Liver (tissue), 9 donors: ENCODE measurements around the gene TWIST1. TPM values are rescaled to one million over a fixed set of nuclear protein-coding genes. Genes with fewer than 3 reads are reported as not detected.

ENCODE experiments used
- DNase-seq: peaks from one replicate; pipeline ENCODE4 v3.0.0-alpha.2; 2017; ENCODE audit warnings: low spot score
- H3K27ac ChIP-seq, 2 donors: one replicate each; pipeline ENCODE4 v1.7.0; 2013; ENCODE audit warnings: inconsistent platforms in 2 of 2, low read length in 2 of 2, control low read depth in 1 of 2, low read depth in 1 of 2, mild to moderate bottlenecking in 1 of 2
- H3K27me3 ChIP-seq, 4 donors: one replicate each; pipeline versions ENCODE4 v1.6.1 to v1.7.0; 2013; ENCODE audit warnings: low read length in 3 of 4, inconsistent platforms in 1 of 4, mild to moderate bottlenecking in 1 of 4, moderate library complexity in 1 of 4; ENCODE audit not compliant: control insufficient read depth in 4 of 4, insufficient read depth in 4 of 4
- H3K36me3 ChIP-seq, 4 donors: one replicate each; pipeline versions ENCODE4 v1.6.1 to v1.7.0; 2013; ENCODE audit warnings: low read length in 3 of 4, mild to moderate bottlenecking in 3 of 4, low read depth in 1 of 4, moderate library complexity in 1 of 4; ENCODE audit not compliant: control insufficient read depth in 4 of 4, insufficient read depth in 3 of 4
- H3K4me1 ChIP-seq, 4 donors: one replicate each; pipeline versions ENCODE4 v1.6.1 to v1.7.0; 2013; ENCODE audit warnings: low read length in 3 of 4, mild to moderate bottlenecking in 3 of 4, moderate library complexity in 1 of 4; ENCODE audit not compliant: control insufficient read depth in 4 of 4, insufficient read depth in 4 of 4
- H3K4me3 ChIP-seq, 3 donors: one replicate each; pipeline versions ENCODE4 v1.6.1 to v1.7.0; 2013; ENCODE audit warnings: low read length in 3 of 3, control low read depth in 1 of 3, low read depth in 1 of 3, mild to moderate bottlenecking in 1 of 3
- H3K9ac ChIP-seq, 2 donors: one replicate each; pipeline ENCODE4 v1.7.0; 2013; ENCODE audit warnings: low read length in 2 of 2, mild to moderate bottlenecking in 2 of 2, moderate library complexity in 2 of 2, control low read depth in 1 of 2, low read depth in 1 of 2
- H3K9me3 ChIP-seq, 4 donors: one replicate each; pipeline versions ENCODE4 v1.6.1 to v1.7.0; 2013; ENCODE audit warnings: low read length in 3 of 4; ENCODE audit not compliant: control insufficient read depth in 4 of 4
- ATF3 ChIP-seq: IDR thresholded peaks from 2 replicates; pipeline ENCODE4 v1.6.1; 2016; ENCODE audit warnings: antibody characterized with exemption
- CTCF ChIP-seq: fragments of 150-350 bp; IDR thresholded peaks from 2 replicates; pipeline ENCODE4 v1.5.1; 2017; ENCODE audit warnings: improper control_type of control experiment, low read depth, low read length; ENCODE audit not compliant: missing input control
- EGR1 ChIP-seq, 2 donors: IDR thresholded peaks; 2 replicates each; pipeline ENCODE4 v1.6.1; 2016 to 2018; ENCODE audit warnings: antibody characterized with exemption in 2 of 2, low read depth in 2 of 2
- FOXA1 ChIP-seq: IDR thresholded peaks from 2 replicates; pipeline ENCODE4 v1.6.1; 2016; ENCODE audit warnings: antibody characterized with exemption
- GABPA ChIP-seq, 2 donors: IDR thresholded peaks in 1 of 2; conservative IDR thresholded peaks in 1 of 2; 2 replicates each; pipeline ENCODE4 v1.6.1; 2016; ENCODE audit warnings: antibody characterized with exemption in 2 of 2, mild to moderate bottlenecking in 1 of 2, moderate library complexity in 1 of 2
- HNF4A ChIP-seq, 2 donors: conservative IDR thresholded peaks; 2 replicates each; pipeline ENCODE4 v1.6.1; 2016; ENCODE audit warnings: antibody characterized with exemption in 2 of 2, mild to moderate bottlenecking in 2 of 2
- HNF4G ChIP-seq: IDR thresholded peaks from 2 replicates; pipeline ENCODE4 v1.6.1; 2016; ENCODE audit warnings: antibody characterized with exemption
- JUND ChIP-seq, 2 donors: IDR thresholded peaks; 2 replicates each; pipeline ENCODE4 v1.6.1; 2016; ENCODE audit warnings: antibody characterized with exemption in 2 of 2
- MAX ChIP-seq: IDR thresholded peaks from 2 replicates; pipeline ENCODE4 v1.6.1; 2016; ENCODE audit warnings: antibody characterized with exemption
- NR2F2 ChIP-seq: IDR thresholded peaks from 2 replicates; pipeline ENCODE4 v1.6.1; 2016; ENCODE audit warnings: antibody characterized with exemption
- RAD21 ChIP-seq, 2 donors: IDR thresholded peaks; 2 replicates each; pipeline ENCODE4 v1.6.1; 2016; ENCODE audit warnings: antibody characterized with exemption in 2 of 2, mild to moderate bottlenecking in 2 of 2
- REST ChIP-seq: IDR thresholded peaks from 2 replicates; pipeline ENCODE4 v1.6.1; 2016; ENCODE audit warnings: antibody characterized with exemption, mild to moderate bottlenecking
- RXRA ChIP-seq, 2 donors: IDR thresholded peaks; 2 replicates each; pipeline ENCODE4 v1.6.1; 2017 to 2018; ENCODE audit warnings: antibody characterized with exemption in 2 of 2, mild to moderate bottlenecking in 1 of 2
- SP1 ChIP-seq: IDR thresholded peaks from 2 replicates; pipeline ENCODE4 v1.6.1; 2018; ENCODE audit warnings: antibody characterized with exemption, mild to moderate bottlenecking
- YY1 ChIP-seq: IDR thresholded peaks from 2 replicates; pipeline ENCODE4 v1.6.1; 2016; ENCODE audit warnings: antibody characterized with exemption, mild to moderate bottlenecking
- ZBTB33 ChIP-seq: IDR thresholded peaks from 2 replicates; pipeline ENCODE4 v1.6.1; 2016; ENCODE audit warnings: antibody characterized with exemption
- WGBS: extraction: QIAGEN DNeasy Blood & Tissue Kit; methylation state at CpG from one replicate; pipeline ENCODE4 v1.1.7; 2013; 5-methylcytosine and 5-hydroxymethylcytosine counted together
- polyA plus RNA-seq, 2 donors: library from polyadenylated mRNA; stranded (reverse) in 1 of 2; unstranded in 1 of 2; fragments of 200-250 nt in 1 of 2; fragments of >200 nt in 1 of 2; fragmentation: Nextera tagmentation in 1 of 2; extraction: Ambion mirVana in 1 of 2; gene quantifications; one replicate each; pipeline versions ENCODE4 v1.2.1 to v1.2.3, GENCODE V29; 2013 to 2015
- total RNA-seq, 2 donors: library from RNA; depleted of rRNA; stranded (reverse); fragments of >200 nt; gene quantifications; one replicate each; pipeline ENCODE4 v1.2.3, GENCODE V29; 2014
- donor health status: healthy.
- donor health status: healthy.
- donor health status: healthy.
- donor health status: healthy.
- donor health status: healthy.

Gene TWIST1
- total RNA-seq (under 1 TPM; 0.17 to 0.19 TPM), polyA plus RNA-seq (under 1 TPM in 1 of 2 donors, not detected in 1; 0.15 TPM)

- Histone ChIP-seq H3K36me3 (no peaks in the 10 kb centered on the region), H3K4me3 (peak within 1 kb of the TSS in 1 of 3 donors; percentile 61), H3K27me3 (peaks cover 0 to 16% (median 12%) of the 10 kb centered on the region in 4 donors), H3K9ac (no peak within 1 kb of the TSS), H3K27ac (no peak within 1 kb of the TSS), H3K4me1 (peaks cover 0 to 18% (median 10%) of the 10 kb centered on the region in 4 donors), H3K9me3 (no peaks in the 10 kb centered on the region)
- no peak for DNase-seq
- WGBS, result 1% methylated on average over 91 of the region's 91 CpGs
- TF ChIP-seq HNF4A (conservative IDR thresholded peaks at IDR 0.05) (no peak), FOXA1 (no peak), ATF3 (no peak), HNF4G (no peak), RXRA (IDR thresholded peaks at IDR 0.05) (no peak), EGR1 (IDR thresholded peaks at IDR 0.05; ENCODE audit: low read depth in 2 of 2) (no peak), GABPA (IDR thresholded peaks at IDR 0.05 in 1 of 2, conservative IDR thresholded peaks at IDR 0.05 in 1 of 2) (no peak), CTCF (no peak), RAD21 (IDR thresholded peaks at IDR 0.05) (no peak), REST (no peak), ZBTB33 (no peak)
Measured at GRCh38 chr7:19117091-19117869, at the start of gene TWIST1. Gene TWIST1, minus strand, starts transcription at chr7:19117636. Its CDS starts 315 bp downstream, at chr7:19117321.

GRCh38 chr7:19161671-19162070, 44.2 kb upstream of the TWIST1 start:
- no peaks in the 10 kb centered on the region for H3K27me3 ChIP-seq
- 62% methylated on average over 3 of the region's 3 CpGs for WGBS
- no peak overlapping the region for H3K4me3 ChIP-seq
- TF ChIP-seq CTCF (no peak), MAX (no peak), EGR1 (IDR thresholded peaks at IDR 0.05; ENCODE audit: low read depth in 2 of 2) (no peak), FOXA1 (no peak), ATF3 (no peak), JUND (IDR thresholded peaks at IDR 0.05) (no peak), YY1 (no peak), ZBTB33 (no peak), HNF4A (conservative IDR thresholded peaks at IDR 0.05) (no peak), NR2F2 (no peak), SP1 (no peak), RXRA (IDR thresholded peaks at IDR 0.05) (no peak)

More at GRCh38 chr7:19161671-19162070, 44.2 kb upstream of the TWIST1 start:
- Histone ChIP-seq H3K27ac (no peak overlapping the region), H3K9me3 (no peaks in the 10 kb centered on the region), H3K4me1 (no peaks in the 10 kb centered on the region), H3K9ac (no peak overlapping the region), H3K36me3 (no peaks in the 10 kb centered on the region)
- DNase-seq, result no peak
